ENCODE results near the gene KRT31. TPM values are rescaled to one million over a fixed set of nuclear protein-coding genes. Genes with fewer than 3 reads are reported as not detected.

Gene KRT31
- total and polyA plus RNA-seq, 2 of the 13 experiments (the other 11 are each of a cell fraction or from before 2014, with no cell fraction given): 0.05 TPM; not detected in 1

GRCh38 chr17:41442739-41443138 lies 45.3 kb upstream of the KRT31 start:
- Histone ChIP-seq H3K27ac (ENCODE audit: extremely low read length, insufficient read depth, low read length) (no peak overlapping the region), H3K4me1 (ENCODE audit: insufficient read depth, low read length) (peaks cover 6% of the 10 kb centered on the region; the same call in 1 of the 2 replicates), H3K4me2 (ENCODE audit: low read depth, low read length) (no peak overlapping the region), H3K79me2 (ENCODE audit: insufficient read depth, low read length) (no peaks in the 10 kb centered on the region), H3K9ac (ENCODE audit: insufficient read depth, low read depth, low read length) (no peak overlapping the region), H2AFZ (ENCODE audit: low read length) (no peak overlapping the region), H4K20me1 (ENCODE audit: insufficient read depth, low read length) (no peaks in the 10 kb centered on the region), H3K27me3 (ENCODE audit: control insufficient read depth in 1 of 2, insufficient read depth in 2 of 2, low read length in 2 of 2) (no peaks in the 10 kb centered on the region; a peak in 2 of 5 replicates), H3K36me3 (replicated peaks in 1 of 2; ENCODE audit: control insufficient read depth in 1 of 2, insufficient read depth in 2 of 2, low read length in 2 of 2) (no peaks in the 10 kb centered on the region), H3K4me3 (replicated peaks in 1 of 3; ENCODE audit: insufficient read depth in 1 of 3, low read depth in 2 of 3, low read length in 3 of 3) (no peak overlapping the region), H3K9me3 (ENCODE audit: low read length) (no peaks in the 10 kb centered on the region)
- ChIA-PET CTCF (ENCODE audit: low intra/inter-chr PET ratio, low total read pairs) (no interaction called here), POLR2A (no interaction called here)
- no peak for TF ChIP-seq RFX1 (IDR thresholded peaks at IDR 0.05)
- no peak for TF ChIP-seq ZBTB4 (CRISPR knock-in tag; IDR thresholded peaks at IDR 0.05; ENCODE audit: borderline replicate concordance)
- no peak for TF ChIP-seq SNAPC5 (CRISPR knock-in tag; IDR thresholded peaks at IDR 0.05; ENCODE audit: borderline replicate concordance)
- TF ChIP-seq NFATC3 (CRISPR knock-in tag; IDR thresholded peaks at IDR 0.05): no peak
- BruUV-seq (replicated peaks): no TSS peak
- no peak for ATAC-seq
- 29% methylated on average over 4 of the region's 4 CpGs for WGBS (ENCODE audit: low lambda C conversion rate)
- DNase-seq (ENCODE audit: low spot score): no peak
- in situ Hi-C loops (cut with HindIII; ENCODE audit: extremely low pct_ligation_motif_present, low pct_unique_long_range_greater_than_20kb) (no loop called here), intact Hi-C loops (cut with micrococcal nuclease; ENCODE audit: unreplicated experiment) (no loop called here)
- no peak for FAIRE-seq

DNA sequence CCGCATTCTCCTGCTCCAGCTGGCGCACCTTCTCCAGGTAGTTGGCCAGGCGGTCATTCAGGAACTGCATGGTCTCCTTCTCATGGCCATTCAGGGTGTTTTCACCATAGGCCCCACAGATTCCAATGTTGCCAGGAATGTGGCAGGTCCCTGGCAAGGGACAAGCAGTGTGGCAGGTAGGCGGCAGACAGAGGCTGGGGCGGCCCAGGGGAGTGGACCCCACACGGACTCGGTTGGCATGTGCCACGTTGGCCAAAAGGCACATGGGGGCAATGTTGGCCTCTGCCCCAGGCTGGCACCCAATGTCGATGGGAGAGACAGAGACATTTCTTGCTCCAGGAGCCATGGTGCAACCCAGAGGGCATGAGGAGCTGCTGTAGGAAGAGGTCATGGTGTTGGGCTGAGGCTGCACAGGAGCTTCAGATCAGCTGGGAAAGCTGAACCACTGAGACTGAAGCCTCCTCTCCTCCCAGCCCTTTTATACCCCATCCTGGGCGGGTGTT lies 43.2 kb upstream of the KRT31 start, which contains the start of gene KRT38:
Gene KRT38, minus strand, starts transcription at position 453 of the 503 bp plus-strand sequence. Its CDS starts 62 bp downstream, at position 391.
- 75% methylated on average over 3 of the region's 10 CpGs for WGBS (ENCODE audit: low lambda C conversion rate)
- Histone ChIP-seq H3K36me3 (replicated peaks in 1 of 2; ENCODE audit: control insufficient read depth in 1 of 2, insufficient read depth in 2 of 2, low read length in 2 of 2) (no peaks in the 10 kb centered on the region), H4K20me1 (ENCODE audit: insufficient read depth, low read length) (no peaks in the 10 kb centered on the region), H3K27ac (ENCODE audit: extremely low read length, insufficient read depth, low read length) (no peak within 1 kb of the TSS), H3K4me2 (ENCODE audit: low read depth, low read length) (no peak within 1 kb of the TSS), H3K9me3 (ENCODE audit: low read length) (no peaks in the 10 kb centered on the region), H3K4me1 (ENCODE audit: insufficient read depth, low read length) (peaks cover 6% of the 10 kb centered on the region; the same call in 1 of the 2 replicates), H2AFZ (ENCODE audit: low read length) (no peak within 1 kb of the TSS), H3K27me3 (ENCODE audit: control insufficient read depth in 1 of 2, insufficient read depth in 2 of 2, low read length in 2 of 2) (no peaks in the 10 kb centered on the region; a peak in 2 of 5 replicates), H3K79me2 (ENCODE audit: insufficient read depth, low read length) (no peaks in the 10 kb centered on the region), H3K4me3 (replicated peaks in 1 of 3; ENCODE audit: insufficient read depth in 1 of 3, low read depth in 2 of 3, low read length in 3 of 3) (no peak within 1 kb of the TSS), H3K9ac (ENCODE audit: insufficient read depth, low read depth, low read length) (no peak within 1 kb of the TSS)
- POLR2A ChIA-PET: no interaction called here
- ATAC-seq: no peak
- TF ChIP-seq SAP130 (CRISPR knock-in tag; IDR thresholded peaks at IDR 0.05; ENCODE audit: low read depth): no peak
- no peak for TF ChIP-seq PHF20 (CRISPR knock-in tag; IDR thresholded peaks at IDR 0.05)
- TF ChIP-seq SNAPC2 (CRISPR knock-in tag; IDR thresholded peaks at IDR 0.05): no peak
- no peak for TF ChIP-seq ZNF234 (CRISPR knock-in tag; conservative IDR thresholded peaks at IDR 0.05)
- TF ChIP-seq GMEB2 (CRISPR knock-in tag; IDR thresholded peaks at IDR 0.05; ENCODE audit: low read depth): no peak
- TF ChIP-seq HOXA9 (CRISPR knock-in tag; IDR thresholded peaks at IDR 0.05; ENCODE audit: borderline replicate concordance): no peak
- TF ChIP-seq, protein P1, sequence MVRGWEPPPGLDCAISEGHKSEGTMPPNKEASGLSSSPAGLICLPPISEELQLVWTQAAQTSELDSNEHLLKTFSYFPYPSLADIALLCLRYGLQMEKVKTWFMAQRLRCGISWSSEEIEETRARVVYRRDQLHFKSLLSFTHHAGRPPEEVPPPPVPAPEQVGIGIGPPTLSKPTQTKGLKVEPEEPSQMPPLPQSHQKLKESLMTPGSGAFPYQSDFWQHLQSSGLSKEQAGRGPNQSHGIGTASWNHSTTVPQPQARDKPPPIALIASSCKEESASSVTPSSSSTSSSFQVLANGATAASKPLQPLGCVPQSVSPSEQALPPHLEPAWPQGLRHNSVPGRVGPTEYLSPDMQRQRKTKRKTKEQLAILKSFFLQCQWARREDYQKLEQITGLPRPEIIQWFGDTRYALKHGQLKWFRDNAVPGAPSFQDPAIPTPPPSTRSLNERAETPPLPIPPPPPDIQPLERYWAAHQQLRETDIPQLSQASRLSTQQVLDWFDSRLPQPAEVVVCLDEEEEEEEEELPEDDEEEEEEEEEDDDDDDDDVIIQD (CRISPR knock-in tag; IDR thresholded peaks at IDR 0.05; ENCODE audit: low read depth): no peak
- no peak for TF ChIP-seq SOX6 (IDR thresholded peaks at IDR 0.05)
- TF ChIP-seq SOX6 (CRISPR knock-in tag; IDR thresholded peaks at IDR 0.05): no peak
- TF ChIP-seq NCOR1 (IDR thresholded peaks at IDR 0.05; ENCODE audit: borderline replicate concordance, low read length): no peak
- no peak for DNase-seq (ENCODE audit: low spot score)
- in situ Hi-C loops (cut with HindIII; ENCODE audit: extremely low pct_ligation_motif_present, low pct_unique_long_range_greater_than_20kb) (no loop called here), intact Hi-C loops (cut with micrococcal nuclease; ENCODE audit: unreplicated experiment) (no loop called here)
- no peak for FAIRE-seq
- CTCF ChIA-PET (ENCODE audit: low intra/inter-chr PET ratio, low total read pairs): no interaction called here
- BruUV-seq (replicated peaks): no TSS peak
